VCaP (cell line): ENCODE measurements around the gene GSG1L.
"Not testable (repeated sequence)": the region's sequence is repeated elsewhere in the genome, so short reads cannot be mapped to it uniquely, and the experiment has no call there.

Experiments used
- H3K27ac ChIP-seq: fragments of 450-650 bp; 2 replicates; pipeline ENCODE4 v1.5.1; 2017
- CTCF ChIP-seq: fragments of 450-650 bp; conservative IDR thresholded peaks from 2 replicates; pipeline ENCODE4 v1.5.1; 2017; ENCODE audit warnings: mild to moderate bottlenecking, moderate library complexity

The GSG1L gene

GRCh38 chr16:27749547-27749875 is 314.0 kb downstream of the GSG1L start:
- H3K27ac ChIP-seq: no peak overlapping the region
- TF ChIP-seq CTCF: no peak

GRCh38 chr16:27748868-27749546 is 314.5 kb downstream of the GSG1L start:
- H3K27ac ChIP-seq: no peak overlapping the region
- peak; percentile 33 for TF ChIP-seq CTCF

- no peak overlapping the region for H3K27ac ChIP-seq
- TF ChIP-seq CTCF: no peak
These were observed 315.6 kb downstream of the GSG1L start for GRCh38 chr16:27747946-27748345.

GRCh38 chr16:27746076-27746855 is 317.2 kb downstream of the GSG1L start:
- H3K27ac ChIP-seq: no peak overlapping the region
- TF ChIP-seq CTCF: no peak

GRCh38 chr16:27745348-27745747 is 318.2 kb downstream of the GSG1L start:
- TF ChIP-seq CTCF: no peak
- no peak overlapping the region for H3K27ac ChIP-seq

GRCh38 chr16:27743963-27744362 is 319.6 kb downstream of the GSG1L start:
- TF ChIP-seq CTCF: no peak
- H3K27ac ChIP-seq: no peak overlapping the region

- not testable (repeated sequence) for H3K27ac ChIP-seq
These were observed 320.5 kb downstream of the GSG1L start for GRCh38 chr16:27743001-27743400.

GRCh38 chr16:27742333-27742732 is 321.2 kb downstream of the GSG1L start:
- no peak overlapping the region for H3K27ac ChIP-seq
- no peak for TF ChIP-seq CTCF
